Activated CD4-positive, alpha-beta T cell treated with anti-CD3 and anti-CD28 coated beads, Interleukin-2, amount 10 ng/mL, durations not matched to agents 24 days and 14 days (primary cell): Measurements from ENCODE around the gene CPLX3. TPM values are rescaled to one million over a fixed set of nuclear protein-coding genes. Genes with fewer than 3 reads are reported as not detected.

Source experiments
- DNase-seq: peaks from one replicate; pipeline ENCODE4 v3.0.0; 2022
- H3K27ac Mint-ChIP-seq: one replicate; pipeline ENCODE4 v1.8.0; 2022; ENCODE audit warnings: mild to moderate bottlenecking, mixed read lengths
- H3K27me3 Mint-ChIP-seq: one replicate; pipeline ENCODE4 v1.8.0; 2022; ENCODE audit warnings: mixed read lengths
- H3K36me3 Mint-ChIP-seq: one replicate; pipeline ENCODE4 v1.8.0; 2022; ENCODE audit warnings: low read depth, mild to moderate bottlenecking, mixed read lengths
- H3K4me1 Mint-ChIP-seq: one replicate; pipeline ENCODE4 v1.8.0; 2021; ENCODE audit warnings: mixed read lengths
- H3K4me3 Mint-ChIP-seq: one replicate; pipeline ENCODE4 v1.8.0; 2022; ENCODE audit warnings: mild to moderate bottlenecking, moderate library complexity, mixed read lengths
- H3K9me3 Mint-ChIP-seq: one replicate; pipeline ENCODE4 v1.8.0; 2021; ENCODE audit warnings: mixed read lengths
- intact Hi-C: fragments of 100-400 bp; cut with micrococcal nuclease; formaldehyde crosslinking; loops from one replicate; pipeline ENCODE4 v1.15.1; 2023
- total RNA-seq: library from RNA; stranded (reverse); gene quantifications from 2 replicates; pipeline ENCODE4 v1.2.3, GENCODE V29; 2022

Gene CPLX3
- 0.09 TPM in 2 replicates for total RNA-seq

GRCh38 chr15:74826364-74826819 is at the start of gene CPLX3:
TSS of gene CPLX3 (plus strand) at chr15:74826627. CDS start at chr15:74826704, 77 bp downstream.
- Mint-ChIP-seq H3K27me3 (peaks cover 21% of the 10 kb centered on the region), H3K36me3 (no peaks in the 10 kb centered on the region), H3K4me3 (no peak within 1 kb of the TSS), H3K4me1 (peaks cover 7% of the 10 kb centered on the region), H3K9me3 (no peaks in the 10 kb centered on the region), H3K27ac (no peak within 1 kb of the TSS)
- peak; percentile 92 for DNase-seq
- intact Hi-C loops, result no loop called here

GRCh38 chr15:74776821-74777768 is 49.3 kb upstream of the CPLX3 start:
- intact Hi-C loops, result loop anchor here (1.0 kb wide), 1 partner anchor 11 kb away; no protein-coding TSS in a partner anchor
- Mint-ChIP-seq H3K27ac (peak overlapping the region; percentile 96), H3K36me3 (peaks cover 4% of the 10 kb centered on the region), H3K27me3 (no peaks in the 10 kb centered on the region), H3K9me3 (no peaks in the 10 kb centered on the region), H3K4me1 (peaks cover 75% of the 10 kb centered on the region), H3K4me3 (peak overlapping the region; percentile 82)
- peak; percentile 88 for DNase-seq

- Mint-ChIP-seq H3K27ac (peak overlapping the region; percentile 96), H3K27me3 (no peaks in the 10 kb centered on the region), H3K4me1 (peaks cover 72% of the 10 kb centered on the region), H3K36me3 (peaks cover 8% of the 10 kb centered on the region), H3K9me3 (no peaks in the 10 kb centered on the region), H3K4me3 (peak overlapping the region; percentile 82)
- intact Hi-C loops, result loop anchor here (1.0 kb wide), 1 partner anchor 10 kb away; no protein-coding TSS in a partner anchor
- DNase-seq, result no peak
These were observed 48.4 kb upstream of the CPLX3 start for GRCh38 chr15:74777769-74778598.

- no peak for DNase-seq
- H3K4me3 Mint-ChIP-seq, result peak overlapping the region; percentile 82
- H3K27me3 Mint-ChIP-seq, result no peaks in the 10 kb centered on the region
- intact Hi-C loops, result no loop called here
- H3K27ac Mint-ChIP-seq, result peak overlapping the region; percentile 96
- H3K36me3 Mint-ChIP-seq, result peaks cover 14% of the 10 kb centered on the region
- H3K4me1 Mint-ChIP-seq, result peaks cover 71% of the 10 kb centered on the region
- H3K9me3 Mint-ChIP-seq, result no peaks in the 10 kb centered on the region
These were observed 47.8 kb upstream of the CPLX3 start for GRCh38 chr15:74778599-74778970.

GRCh38 chr15:74779162-74779648 is 47.2 kb upstream of the CPLX3 start:
- peak overlapping the region; percentile 82 for H3K4me3 Mint-ChIP-seq
- peaks cover 20% of the 10 kb centered on the region for H3K36me3 Mint-ChIP-seq
- H3K9me3 Mint-ChIP-seq, result no peaks in the 10 kb centered on the region
- intact Hi-C loops, result no loop called here
- H3K4me1 Mint-ChIP-seq, result peaks cover 66% of the 10 kb centered on the region
- no peak for DNase-seq
- H3K27ac Mint-ChIP-seq, result peak overlapping the region; percentile 96
- H3K27me3 Mint-ChIP-seq, result no peaks in the 10 kb centered on the region

- H3K27ac Mint-ChIP-seq, result peak overlapping the region; percentile 96
- H3K27me3 Mint-ChIP-seq, result no peaks in the 10 kb centered on the region
- peaks cover 35% of the 10 kb centered on the region for H3K36me3 Mint-ChIP-seq
- H3K4me3 Mint-ChIP-seq, result peak overlapping the region; percentile 98
- intact Hi-C loops, result loop anchor here (1.0 to 10.0 kb wide), 7 partner anchors 9 to 844 kb away; partner anchors contain the start of genes ARID3B, CLK3, SNUPN and UBL7
- no peaks in the 10 kb centered on the region for H3K9me3 Mint-ChIP-seq
- H3K4me1 Mint-ChIP-seq, result peaks cover 66% of the 10 kb centered on the region
- peak; percentile 79 for DNase-seq
These were observed 45.6 kb upstream of the CPLX3 start for GRCh38 chr15:74780523-74781430.

- Mint-ChIP-seq H3K4me1 (peaks cover 66% of the 10 kb centered on the region), H3K36me3 (peaks cover 39% of the 10 kb centered on the region), H3K9me3 (no peaks in the 10 kb centered on the region), H3K4me3 (peak within 1 kb of the TSS; percentile 98), H3K27me3 (no peaks in the 10 kb centered on the region), H3K27ac (peak within 1 kb of the TSS; percentile 96)
- intact Hi-C loops, result loop anchor here (1.0 to 10.0 kb wide), 6 partner anchors 19 to 843 kb away; partner anchors contain the start of genes ARID3B, CLK3, SNUPN and UBL7
- DNase-seq, result peak; percentile 95
These were observed 44.8 kb upstream of the CPLX3 start, which contains the start of gene CSK for GRCh38 chr15:74781431-74782258. TSS of gene CSK (plus strand) at chr15:74782080. CDS start at chr15:74798298, 16,218 bp downstream.

GRCh38 chr15:74782259-74783071 is 44.0 kb upstream of the CPLX3 start:
- intact Hi-C loops, result loop anchor here (1.0 to 10.0 kb wide), 4 partner anchors 91 to 842 kb away; partner anchors contain the start of genes CLK3, SCAMP2, SNUPN and UBL7
- H3K4me1 Mint-ChIP-seq, result peaks cover 65% of the 10 kb centered on the region
- DNase-seq, result peak; percentile 90
- H3K9me3 Mint-ChIP-seq, result no peaks in the 10 kb centered on the region
- H3K4me3 Mint-ChIP-seq, result peak overlapping the region; percentile 96
- no peaks in the 10 kb centered on the region for H3K27me3 Mint-ChIP-seq
- peak overlapping the region; percentile 93 for H3K27ac Mint-ChIP-seq
- peaks cover 39% of the 10 kb centered on the region for H3K36me3 Mint-ChIP-seq

GRCh38 chr15:74783072-74783807 is 43.2 kb upstream of the CPLX3 start:
- intact Hi-C loops, result loop anchor here (1.0 to 10.0 kb wide), 4 partner anchors 90 to 842 kb away; partner anchors contain the start of genes CLK3, SCAMP2, SNUPN and UBL7
- DNase-seq, result peak; percentile 84
- Mint-ChIP-seq H3K36me3 (peaks cover 46% of the 10 kb centered on the region), H3K4me1 (peaks cover 65% of the 10 kb centered on the region), H3K27ac (peak overlapping the region; percentile 93), H3K9me3 (no peaks in the 10 kb centered on the region), H3K27me3 (no peaks in the 10 kb centered on the region), H3K4me3 (peak overlapping the region; percentile 96)

GRCh38 chr15:74783808-74784175 is 42.6 kb upstream of the CPLX3 start:
- H3K4me1 Mint-ChIP-seq, result peaks cover 64% of the 10 kb centered on the region
- peaks cover 52% of the 10 kb centered on the region for H3K36me3 Mint-ChIP-seq
- intact Hi-C loops, result loop anchor here (1.0 to 10.0 kb wide), 4 partner anchors 90 to 841 kb away; partner anchors contain the start of genes CLK3, SCAMP2, SNUPN and UBL7
- H3K27ac Mint-ChIP-seq, result peak overlapping the region; percentile 93
- H3K4me3 Mint-ChIP-seq, result peak overlapping the region; percentile 96
- no peak for DNase-seq
- no peaks in the 10 kb centered on the region for H3K27me3 Mint-ChIP-seq
- H3K9me3 Mint-ChIP-seq, result no peaks in the 10 kb centered on the region
